NCI-H1694 (cell line): Measurements from ENCODE around the gene CC2D1A.

ENCODE experiments used
- DNase-seq: peaks from one replicate; lab custom pipeline; 2025; lab: John Stamatoyannopoulos, UW

CC2D1A gene

GRCh38 chr19:13905634-13906520 lies at the start of gene CC2D1A, which contains the start of gene BRME1:
Gene CC2D1A (plus strand): TSS chr19:13906201. CDS start chr19:13906442, 241 bp downstream.
Gene BRME1 (minus strand): TSS chr19:13906117. CDS start chr19:13904892, 1,225 bp downstream.
- DNase-seq, result peak; percentile 41

- no peak for DNase-seq
These were observed 49.5 kb upstream of the CC2D1A start for GRCh38 chr19:13856497-13856896.

GRCh38 chr19:13859361-13859880 lies 46.6 kb upstream of the CC2D1A start:
- DNase-seq, result peak; percentile 38

GRCh38 chr19:13860679-13861391 lies 45.2 kb upstream of the CC2D1A start:
- DNase-seq, result no peak

- DNase-seq, result no peak
These were observed 44.6 kb upstream of the CC2D1A start for GRCh38 chr19:13861392-13861713.

- DNase-seq, result peak; percentile 40
These were observed 44.1 kb upstream of the CC2D1A start for GRCh38 chr19:13861714-13862531.

GRCh38 chr19:13864046-13864666 lies 41.8 kb upstream of the CC2D1A start:
- no peak for DNase-seq

GRCh38 chr19:13864667-13865570 lies 41.1 kb upstream of the CC2D1A start:
- no peak for DNase-seq

GRCh38 chr19:13865571-13866462 lies 40.2 kb upstream of the CC2D1A start:
- no peak for DNase-seq

GRCh38 chr19:13866463-13867046 lies 39.4 kb upstream of the CC2D1A start:
- no peak for DNase-seq

- no peak for DNase-seq
These were observed 37.3 kb upstream of the CC2D1A start for GRCh38 chr19:13868663-13869062.

GRCh38 chr19:13869281-13869680 lies 36.7 kb upstream of the CC2D1A start:
- DNase-seq, result no peak

- no peak for DNase-seq
These were observed 35.1 kb upstream of the CC2D1A start for GRCh38 chr19:13870873-13871272.

- DNase-seq, result no peak
These were observed 33.7 kb upstream of the CC2D1A start for GRCh38 chr19:13872339-13872694.

GRCh38 chr19:13872695-13873389 lies 33.2 kb upstream of the CC2D1A start:
- DNase-seq, result no peak

- DNase-seq, result no peak
These were observed 32.0 kb upstream of the CC2D1A start for GRCh38 chr19:13873834-13874515.

- DNase-seq, result no peak
These were observed 30.2 kb upstream of the CC2D1A start for GRCh38 chr19:13875824-13876223.

- DNase-seq, result no peak
These were observed 29.2 kb upstream of the CC2D1A start, which contains the start of gene NANOS3 for GRCh38 chr19:13876834-13877233. Gene NANOS3 (plus strand): TSS chr19:13877134. CDS start chr19:13877249, 115 bp downstream.
